ENCODE measurements around the gene RYR2. TPM values are rescaled to one million over a fixed set of nuclear protein-coding genes. Genes with fewer than 3 reads are reported as not detected.

RYR2 gene
- total RNA-seq, 2 experiments from 2014 or later, result not detected

- CTCF ChIA-PET, result no interaction called here
Measured at GRCh38 chr1:237711281-237711680, 669.3 kb downstream of the RYR2 start.

GRCh38 chr1:237712082-237712481 lies 670.1 kb downstream of the RYR2 start:
- no peaks in the 10 kb centered on the region for H3K36me3 Mint-ChIP-seq (ENCODE audit: low read depth)
- no peaks in the 10 kb centered on the region for H3K4me1 Mint-ChIP-seq
- no peak for DNase-seq
- H3K27me3 Mint-ChIP-seq, result no peaks in the 10 kb centered on the region
- H3K27ac Mint-ChIP-seq, result no peak overlapping the region
- peaks cover 3% of the 10 kb centered on the region for H3K9me3 Mint-ChIP-seq
- CTCF ChIA-PET, result interaction anchor here (0.6 kb wide), 1 partner anchor 1435 kb away, joined by 3 read pairs; no protein-coding TSS in a partner anchor
- no peak overlapping the region for H3K4me3 Mint-ChIP-seq
- POLR2A ChIA-PET, result no interaction called here

More at GRCh38 chr1:237711281-237711680, 669.3 kb downstream of the RYR2 start:
- H3K36me3 Mint-ChIP-seq (ENCODE audit: low read depth), result no peaks in the 10 kb centered on the region
- DNase-seq, result no peak
- H3K4me3 Mint-ChIP-seq, result no peak overlapping the region
- H3K27me3 Mint-ChIP-seq, result no peaks in the 10 kb centered on the region
- H3K4me1 Mint-ChIP-seq, result no peaks in the 10 kb centered on the region
- no peak overlapping the region for H3K27ac Mint-ChIP-seq
- peaks cover 3% of the 10 kb centered on the region for H3K9me3 Mint-ChIP-seq
- POLR2A ChIA-PET, result no interaction called here

DNA sequence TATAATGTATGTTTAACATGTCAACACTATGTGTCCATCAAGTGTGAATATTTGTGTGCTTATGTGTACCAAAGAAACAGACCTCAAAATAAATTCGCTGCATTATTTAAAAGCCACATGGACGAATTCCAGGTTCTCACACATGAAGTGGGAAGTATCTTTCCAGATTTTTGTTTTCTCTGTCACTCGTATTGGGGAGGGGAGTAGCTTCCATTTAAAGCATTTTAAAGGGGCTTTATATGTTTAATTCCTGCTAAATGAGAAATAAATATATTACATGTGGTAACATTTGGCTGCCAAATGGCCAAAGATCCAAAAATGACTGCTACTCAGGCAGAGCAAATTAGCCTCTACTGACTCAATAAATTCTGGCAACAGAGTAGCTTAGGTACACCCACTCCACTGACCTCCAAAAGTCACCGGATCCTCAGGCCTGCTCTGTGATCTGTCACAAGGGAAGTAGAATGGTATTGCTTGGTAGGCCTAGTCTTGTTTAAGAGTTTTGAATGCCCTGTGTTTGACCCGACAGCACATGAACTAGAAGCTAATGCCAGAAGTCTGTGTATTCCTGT lies 670.7 kb downstream of the RYR2 start:
- no peaks in the 10 kb centered on the region for H3K4me1 Mint-ChIP-seq
- H3K27ac Mint-ChIP-seq, result no peak overlapping the region
- no peaks in the 10 kb centered on the region for H3K36me3 Mint-ChIP-seq (ENCODE audit: low read depth)
- ChIA-PET POLR2A (no interaction called here), CTCF (interaction anchor here (0.6 kb wide), 1 partner anchor 1436 kb away, joined by 3 read pairs; no protein-coding TSS in a partner anchor)
- H3K27me3 Mint-ChIP-seq, result no peaks in the 10 kb centered on the region
- H3K4me3 Mint-ChIP-seq, result no peak overlapping the region
- DNase-seq, result no peak
- peaks cover 3% of the 10 kb centered on the region for H3K9me3 Mint-ChIP-seq

- Mint-ChIP-seq H3K27me3 (no peaks in the 10 kb centered on the region), H3K27ac (no peak overlapping the region), H3K36me3 (ENCODE audit: low read depth) (no peaks in the 10 kb centered on the region), H3K4me3 (no peak overlapping the region), H3K9me3 (peaks cover 3% of the 10 kb centered on the region), H3K4me1 (no peaks in the 10 kb centered on the region)
- ChIA-PET CTCF (no interaction called here), POLR2A (no interaction called here)
- no peak for DNase-seq
Measured at GRCh38 chr1:237713916-237714315, 671.9 kb downstream of the RYR2 start.

- no peak for DNase-seq
- ChIA-PET CTCF (interaction anchor here (0.6 kb wide), 1 partner anchor 377 kb away, joined by 4 read pairs; no protein-coding TSS in a partner anchor), POLR2A (no interaction called here)
- Mint-ChIP-seq H3K27me3 (no peaks in the 10 kb centered on the region), H3K4me3 (no peak overlapping the region), H3K36me3 (ENCODE audit: low read depth) (no peaks in the 10 kb centered on the region), H3K27ac (no peak overlapping the region), H3K4me1 (no peaks in the 10 kb centered on the region), H3K9me3 (peaks cover 3% of the 10 kb centered on the region)
Measured at GRCh38 chr1:237717106-237717505, 675.1 kb downstream of the RYR2 start.

DNA sequence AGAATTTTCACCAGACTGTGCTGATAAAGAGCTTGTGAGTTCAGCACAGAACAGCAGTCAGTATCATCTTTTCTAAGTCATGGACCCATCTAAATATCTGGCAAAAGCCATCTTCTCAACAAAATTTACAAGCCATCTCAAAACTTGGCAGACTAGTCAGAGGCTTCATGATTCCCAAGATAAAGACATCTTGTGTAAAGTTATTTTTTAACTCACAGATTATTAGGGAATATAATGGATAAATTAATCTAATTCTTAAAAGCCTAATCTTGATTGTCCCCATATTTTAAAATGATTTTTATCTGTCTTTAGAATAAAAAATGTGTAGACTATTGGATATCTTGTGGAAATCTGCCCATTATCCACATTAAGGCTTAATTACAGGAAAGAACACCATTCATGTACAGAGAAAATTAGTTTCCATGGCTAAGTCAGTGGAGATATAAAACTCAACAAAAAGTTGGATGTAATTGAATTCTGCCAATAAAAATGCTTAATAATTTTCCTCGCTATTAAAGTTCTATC lies 688.9 kb downstream of the RYR2 start:
- no peaks in the 10 kb centered on the region for H3K27me3 Mint-ChIP-seq
- no peak for DNase-seq
- ChIA-PET POLR2A (no interaction called here), CTCF (no interaction called here)
- H3K27ac Mint-ChIP-seq, result no peak overlapping the region
- H3K4me1 Mint-ChIP-seq, result no peaks in the 10 kb centered on the region
- no peaks in the 10 kb centered on the region for H3K9me3 Mint-ChIP-seq
- no peaks in the 10 kb centered on the region for H3K36me3 Mint-ChIP-seq (ENCODE audit: low read depth)
- no peak overlapping the region for H3K4me3 Mint-ChIP-seq

GRCh38 chr1:237732657-237733056 lies 690.7 kb downstream of the RYR2 start:
- Mint-ChIP-seq H3K9me3 (no peaks in the 10 kb centered on the region), H3K4me3 (no peak overlapping the region), H3K36me3 (ENCODE audit: low read depth) (no peaks in the 10 kb centered on the region), H3K27ac (no peak overlapping the region), H3K27me3 (no peaks in the 10 kb centered on the region), H3K4me1 (peaks cover 10% of the 10 kb centered on the region)
- DNase-seq, result no peak
- ChIA-PET CTCF (no interaction called here), POLR2A (no interaction called here)

- CTCF ChIA-PET, result no interaction called here
Measured at GRCh38 chr1:237736372-237737029, 694.5 kb downstream of the RYR2 start.

GRCh38 chr1:237737448-237737847 lies 695.5 kb downstream of the RYR2 start:
- ChIA-PET CTCF (no interaction called here), POLR2A (no interaction called here)
- Mint-ChIP-seq H3K27ac (no peak overlapping the region), H3K36me3 (ENCODE audit: low read depth) (no peaks in the 10 kb centered on the region), H3K27me3 (no peaks in the 10 kb centered on the region), H3K9me3 (no peaks in the 10 kb centered on the region), H3K4me3 (no peak overlapping the region), H3K4me1 (peaks cover 10% of the 10 kb centered on the region)
- no peak for DNase-seq

More at GRCh38 chr1:237736372-237737029, 694.5 kb downstream of the RYR2 start:
- POLR2A ChIA-PET, result no interaction called here
- Mint-ChIP-seq H3K9me3 (no peaks in the 10 kb centered on the region), H3K4me1 (peaks cover 10% of the 10 kb centered on the region), H3K27me3 (no peaks in the 10 kb centered on the region), H3K4me3 (peak overlapping the region; percentile 4), H3K27ac (peak overlapping the region; percentile 54), H3K36me3 (ENCODE audit: low read depth) (no peaks in the 10 kb centered on the region)
- peak; percentile 24 for DNase-seq

DNA sequence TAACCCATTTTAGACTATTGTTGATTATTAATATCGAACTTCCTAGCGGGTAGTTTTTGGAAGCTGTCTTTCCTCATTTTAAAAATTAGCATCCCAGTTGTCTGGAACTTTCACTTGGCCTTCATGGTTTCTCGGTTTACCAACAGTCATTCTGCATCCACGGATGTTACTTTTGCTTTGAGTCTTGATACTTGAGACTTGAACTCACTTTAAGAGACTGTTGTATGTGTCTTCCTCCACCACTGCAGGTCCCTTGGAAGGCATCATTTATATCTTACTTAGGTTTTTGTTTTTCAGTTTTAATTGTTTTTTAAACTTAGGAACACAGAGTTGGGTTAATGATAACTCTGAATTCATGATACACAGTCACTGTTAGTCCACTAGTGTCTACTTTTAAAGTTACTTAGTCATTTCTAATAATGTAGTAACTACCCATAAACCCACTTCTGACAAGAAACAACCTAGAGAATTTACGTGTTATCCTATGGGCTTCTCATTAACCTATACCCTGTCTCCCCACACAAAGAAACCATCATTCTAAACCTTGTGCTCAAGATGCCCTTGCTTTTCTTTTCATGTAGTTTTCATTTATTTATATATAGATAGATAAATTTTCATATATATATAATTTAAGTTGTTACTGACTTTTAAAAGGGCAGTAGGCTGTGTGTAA lies 696.1 kb downstream of the RYR2 start:
- ChIA-PET CTCF (no interaction called here), POLR2A (no interaction called here)

DNA sequence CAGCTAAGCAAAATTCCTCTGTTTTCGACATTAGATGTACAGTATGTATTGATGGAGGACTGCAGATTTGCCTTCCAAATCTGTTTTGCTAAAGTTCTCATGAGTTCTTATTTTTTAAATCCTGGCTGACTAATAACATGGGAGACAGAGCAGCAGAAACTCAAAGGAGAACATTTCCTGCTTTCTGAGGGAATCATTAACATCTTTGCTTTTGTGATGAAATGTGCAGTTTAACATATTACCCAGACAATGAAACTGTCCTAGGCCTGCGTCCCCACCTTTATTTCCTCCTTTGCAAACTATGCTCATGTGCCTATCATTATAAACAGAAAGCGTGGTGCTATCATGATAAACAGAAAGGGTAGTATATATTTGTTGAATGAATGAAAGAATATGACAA lies 698.9 kb downstream of the RYR2 start:
- ChIA-PET POLR2A (no interaction called here), CTCF (interaction anchor here (0.6 kb wide), 1 partner anchor 1677 kb away, joined by 3 read pairs; no protein-coding TSS in a partner anchor)
- H3K9me3 Mint-ChIP-seq, result no peaks in the 10 kb centered on the region
- H3K27ac Mint-ChIP-seq, result no peak overlapping the region
- peaks cover 10% of the 10 kb centered on the region for H3K4me1 Mint-ChIP-seq
- H3K4me3 Mint-ChIP-seq, result no peak overlapping the region
- no peaks in the 10 kb centered on the region for H3K27me3 Mint-ChIP-seq
- DNase-seq, result no peak
- no peaks in the 10 kb centered on the region for H3K36me3 Mint-ChIP-seq (ENCODE audit: low read depth)

More for the DNA sequence above, 696.1 kb downstream of the RYR2 start:
- Mint-ChIP-seq H3K27ac (no peak overlapping the region), H3K27me3 (no peaks in the 10 kb centered on the region), H3K4me1 (peaks cover 10% of the 10 kb centered on the region), H3K36me3 (ENCODE audit: low read depth) (no peaks in the 10 kb centered on the region), H3K4me3 (no peak overlapping the region), H3K9me3 (no peaks in the 10 kb centered on the region)
- no peak for DNase-seq

GRCh38 chr1:237745545-237745944 lies 703.6 kb downstream of the RYR2 start:
- no peak overlapping the region for H3K4me3 Mint-ChIP-seq
- DNase-seq, result no peak
- H3K27ac Mint-ChIP-seq, result no peak overlapping the region
- POLR2A ChIA-PET, result no interaction called here
- H3K27me3 Mint-ChIP-seq, result no peaks in the 10 kb centered on the region
- H3K36me3 Mint-ChIP-seq (ENCODE audit: low read depth), result no peaks in the 10 kb centered on the region
- CTCF ChIA-PET, result no interaction called here
- no peaks in the 10 kb centered on the region for H3K9me3 Mint-ChIP-seq
- H3K4me1 Mint-ChIP-seq, result no peaks in the 10 kb centered on the region

GRCh38 chr1:237748171-237748960 lies 706.4 kb downstream of the RYR2 start:
- H3K27ac Mint-ChIP-seq, result no peak overlapping the region

More at GRCh38 chr1:237748171-237748960, 706.4 kb downstream of the RYR2 start:
- Mint-ChIP-seq H3K27me3 (no peaks in the 10 kb centered on the region), H3K9me3 (no peaks in the 10 kb centered on the region), H3K4me3 (no peak overlapping the region), H3K4me1 (no peaks in the 10 kb centered on the region), H3K36me3 (ENCODE audit: low read depth) (no peaks in the 10 kb centered on the region)
- no peak for DNase-seq
- ChIA-PET CTCF (no interaction called here), POLR2A (no interaction called here)

Measured in activated CD4-positive, alpha-beta T cell treated with anti-CD3 and anti-CD28 coated beads, Interleukin-2, amount 10 ng/mL, durations not matched to agents 7 days and 5 days (primary cell).